NCI-H524 (cell line): Measurements from ENCODE around the gene TMC8.

Source experiments
- DNase-seq, 2 experiments: peaks; one replicate each; lab custom pipeline; 2025; lab: John Stamatoyannopoulos, UW

TMC8 gene

DNA sequence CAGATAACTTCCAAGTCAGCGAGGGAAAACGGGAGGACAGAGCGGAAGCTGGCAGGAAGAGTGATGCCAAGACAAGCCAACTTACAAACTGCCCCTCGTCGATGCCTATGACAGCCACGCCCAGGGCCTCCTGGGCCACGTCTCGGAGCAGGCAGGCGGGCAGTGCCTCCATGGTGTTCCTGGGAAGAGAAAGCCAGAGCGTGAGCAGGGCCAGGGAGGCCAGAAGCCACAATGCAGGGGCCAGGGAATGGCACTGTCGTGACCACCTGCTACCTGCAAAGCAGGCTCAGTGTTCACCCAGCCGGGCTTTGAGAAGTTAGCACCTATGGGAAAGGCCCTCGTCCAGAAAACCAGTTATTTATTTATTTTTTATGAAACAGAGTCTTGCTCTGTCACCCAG, 51.9 kb downstream of the TMC8 start:
- DNase-seq = no peak

DNA sequence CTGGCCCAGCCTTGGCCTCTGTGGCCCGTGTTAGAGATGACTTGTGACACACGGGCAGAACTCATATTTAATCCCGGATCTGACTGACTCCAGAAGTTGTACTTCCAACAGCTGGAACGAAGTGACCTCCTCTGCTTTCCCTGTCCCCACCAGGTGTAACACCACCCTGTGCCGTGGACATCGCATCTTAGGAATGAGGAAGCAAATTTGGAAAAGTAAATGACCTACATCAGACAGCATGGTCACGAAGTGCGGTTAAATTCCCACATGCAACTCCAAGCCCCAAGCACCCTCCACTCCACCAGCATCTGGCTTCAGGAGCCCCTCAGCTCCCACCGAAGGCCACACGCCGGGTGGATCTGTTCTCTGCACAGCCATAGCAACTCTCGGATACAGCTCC, 53.3 kb downstream of the TMC8 start:
- DNase-seq = no peak

DNA sequence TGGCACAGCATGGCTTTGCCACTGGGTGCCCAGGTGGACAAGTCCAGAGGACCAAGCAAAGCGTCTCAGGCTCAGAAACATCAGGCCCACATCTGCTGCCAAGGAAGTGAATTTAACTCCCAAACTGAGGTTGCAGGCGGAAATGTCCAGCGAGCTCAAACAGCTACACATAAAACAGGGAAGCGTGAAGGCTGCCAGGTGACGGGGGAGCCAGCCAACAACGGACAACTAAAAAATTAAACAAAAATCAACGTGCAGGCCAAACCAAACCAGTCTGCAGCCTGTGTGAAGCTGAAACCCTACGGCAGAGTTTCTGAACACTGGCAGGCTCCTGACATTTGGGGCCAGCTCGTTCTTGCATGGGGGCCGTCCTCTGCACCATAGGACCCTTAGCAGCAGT, 53.8 kb downstream of the TMC8 start:
- DNase-seq = no peak

DNA sequence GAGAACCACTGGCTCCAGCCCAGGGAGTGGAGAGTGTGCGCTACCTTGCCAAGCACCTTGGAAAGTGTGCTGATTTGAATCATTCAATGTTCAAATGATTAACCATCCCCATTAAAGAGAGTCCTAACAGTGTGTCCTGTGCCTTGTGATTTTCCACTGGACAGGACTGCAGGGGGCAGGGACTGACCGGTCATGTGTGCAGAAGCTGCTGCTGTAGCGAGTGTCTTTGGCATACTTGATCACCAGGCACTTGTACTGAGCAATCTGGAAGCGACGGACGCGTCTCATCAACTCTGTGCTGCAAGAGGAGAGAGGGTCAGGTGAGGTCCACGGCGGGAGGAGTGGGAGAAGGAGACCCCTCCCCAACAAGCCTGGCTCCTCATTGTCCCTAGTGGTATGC, 54.3 kb downstream of the TMC8 start:
- no peak for DNase-seq

DNA sequence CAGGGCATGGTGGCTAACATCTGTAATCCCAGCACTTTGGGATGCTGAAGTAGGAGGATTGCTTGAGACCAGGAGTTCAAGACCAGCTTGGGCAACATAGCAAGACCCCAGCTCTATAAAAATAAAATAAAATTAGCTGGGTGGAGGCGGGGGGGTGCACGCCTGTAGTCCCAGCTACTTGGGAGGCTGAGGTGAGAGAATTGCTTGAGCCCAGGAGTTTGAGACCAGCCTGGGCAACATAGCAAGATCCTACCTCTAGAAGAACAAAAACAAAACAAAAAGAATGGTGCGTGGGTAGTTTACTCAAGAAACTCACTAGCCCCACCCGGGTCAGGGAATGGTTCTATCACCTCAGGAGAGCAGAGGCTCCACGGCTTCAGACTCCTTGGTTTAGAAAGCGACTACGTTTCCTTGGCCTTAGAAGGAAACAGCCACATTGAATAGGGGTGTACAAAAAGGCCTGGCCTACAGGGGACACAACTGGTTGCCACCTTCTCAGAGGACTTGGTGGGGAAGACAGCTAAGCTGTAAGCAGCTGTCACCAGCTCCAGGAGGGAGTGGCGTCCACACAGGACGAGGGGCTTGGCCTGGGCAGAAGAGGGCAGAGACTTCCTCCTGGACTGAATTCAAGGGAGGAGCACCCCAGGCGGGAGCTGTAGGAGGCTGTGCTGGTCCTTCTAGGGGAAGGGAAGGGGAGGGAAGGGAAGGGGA, 55.6 kb downstream of the TMC8 start:
- peak; percentile 42 to 74 for DNase-seq

DNA sequence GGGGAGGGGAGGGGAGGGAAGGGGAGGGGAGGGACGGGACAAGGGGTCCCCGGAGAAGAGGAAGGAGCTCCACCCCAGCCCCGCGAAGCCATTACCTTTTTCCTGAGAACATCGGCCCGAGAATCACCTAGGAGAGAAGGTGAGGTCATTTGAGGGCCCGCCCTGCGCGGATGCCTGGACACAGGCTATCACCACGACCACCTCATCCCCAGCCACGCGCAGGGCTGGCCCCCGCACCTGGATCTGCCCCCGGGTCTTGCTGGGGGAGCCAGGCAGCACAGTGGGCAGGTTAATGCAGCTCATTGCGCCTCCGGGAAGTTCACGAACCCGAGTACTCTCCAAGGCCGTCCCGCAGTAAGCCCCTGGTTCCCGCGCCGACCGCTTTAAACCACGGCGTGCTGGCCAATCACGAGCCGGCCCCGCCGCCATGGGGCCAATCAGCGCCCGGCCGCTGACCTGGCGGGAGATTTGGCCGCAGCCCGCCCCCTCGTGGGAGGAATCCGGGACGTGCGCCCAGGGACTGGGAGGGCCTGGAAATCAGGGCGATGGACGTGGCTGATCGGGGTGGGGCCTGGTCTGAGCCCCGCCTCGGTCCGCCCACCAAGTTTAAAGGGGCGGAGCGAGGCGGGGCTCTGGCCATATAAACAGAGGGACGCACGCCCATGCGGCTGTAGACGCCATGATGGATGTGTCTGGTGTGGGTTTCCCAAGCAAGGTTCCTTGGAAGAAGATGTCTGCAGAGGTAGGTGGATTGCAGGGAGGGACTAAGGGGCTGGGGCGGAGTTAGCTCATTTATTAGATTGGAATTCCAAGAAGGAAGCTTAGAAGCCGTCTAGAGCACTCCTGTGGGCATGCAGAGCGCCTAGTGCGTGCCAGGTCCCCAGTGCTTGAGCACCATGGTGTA, 56.4 kb downstream of the TMC8 start, which contains the start of the genes AFMID and TK1:
AFMID (plus strand) TSS at position 671 of the 904 bp plus-strand sequence; CDS start at position 680, 9 bp downstream.
TK1 (minus strand) TSS at position 361 of the 904 bp plus-strand sequence; CDS start at position 303, 58 bp downstream.
- DNase-seq = peak; percentile 99 to 100
